CD4-positive, alpha-beta T cell treated with Interleukin-2 at 100 ng/mL for 4 hours (primary cell): Measurements from ENCODE around the gene ZNF620.
A peak's percentile ranks its signal among the peaks of the same experiment; 100 is the strongest.
"Not testable (repeated sequence)": the region's sequence is repeated elsewhere in the genome, so short reads cannot be mapped to it uniquely, and the experiment has no call there.

Source experiments
- DNase-seq: peaks from one replicate; pipeline ENCODE4 v3.0.0-alpha.2; 2020; ENCODE audit warnings: low spot score

The ZNF620 gene

DNA sequence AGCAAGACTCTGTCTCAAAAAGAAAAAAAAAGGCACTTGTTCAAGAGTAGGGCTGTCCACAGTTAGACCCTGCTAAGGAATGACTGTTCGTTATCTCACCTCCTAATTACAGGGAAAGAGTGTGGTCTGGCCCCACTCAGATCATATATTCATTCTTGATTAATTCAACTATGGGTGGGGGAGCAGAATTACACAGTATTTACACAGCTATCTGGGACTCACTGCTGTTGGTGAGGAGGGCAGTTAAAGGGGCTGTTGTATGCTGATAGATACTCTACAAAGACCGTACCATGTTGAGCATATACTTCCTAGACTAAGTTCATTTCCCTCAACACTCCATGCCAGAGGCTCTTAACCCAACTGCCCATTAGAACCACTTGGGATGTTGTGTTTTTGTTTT lies 3.8 kb upstream of the ZNF620 start:
- DNase-seq, result no peak

DNA sequence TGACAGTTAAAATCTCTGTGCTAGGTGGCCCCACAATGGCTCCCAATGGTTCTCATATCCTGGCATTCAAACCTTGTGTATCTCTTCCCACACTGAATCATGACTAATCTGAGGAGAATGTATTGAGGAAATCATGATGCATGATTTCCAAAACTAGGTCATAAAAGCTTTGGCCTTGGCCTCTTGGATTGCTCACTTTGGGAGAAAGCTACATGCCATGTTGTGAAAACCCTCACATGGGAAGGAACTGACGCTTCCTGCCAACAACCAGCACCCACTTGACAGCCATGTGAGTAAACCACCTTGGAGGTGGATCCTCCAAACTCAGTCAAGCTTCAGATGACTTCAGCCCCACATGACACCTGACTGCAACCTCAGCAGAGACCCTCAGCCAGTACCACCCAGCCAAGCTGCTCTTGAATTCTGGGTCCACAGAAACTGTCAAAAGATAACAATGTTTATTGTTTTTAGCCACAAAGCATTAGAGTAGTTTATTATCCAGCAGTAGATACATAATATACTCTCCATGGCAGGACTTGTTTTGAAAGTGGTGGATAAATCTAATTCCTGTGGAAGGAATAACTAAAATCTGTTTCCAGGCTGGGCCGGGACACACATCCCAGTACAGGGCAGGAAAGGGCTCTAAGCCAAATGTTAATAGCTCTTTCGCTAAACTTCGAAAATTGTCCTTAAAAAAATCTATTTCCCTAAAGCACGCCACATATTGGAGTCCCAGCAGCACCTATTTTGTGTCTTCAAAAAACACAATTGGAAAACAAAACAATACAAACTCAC lies 1.0 kb upstream of the ZNF620 start:
- no peak for DNase-seq

DNA sequence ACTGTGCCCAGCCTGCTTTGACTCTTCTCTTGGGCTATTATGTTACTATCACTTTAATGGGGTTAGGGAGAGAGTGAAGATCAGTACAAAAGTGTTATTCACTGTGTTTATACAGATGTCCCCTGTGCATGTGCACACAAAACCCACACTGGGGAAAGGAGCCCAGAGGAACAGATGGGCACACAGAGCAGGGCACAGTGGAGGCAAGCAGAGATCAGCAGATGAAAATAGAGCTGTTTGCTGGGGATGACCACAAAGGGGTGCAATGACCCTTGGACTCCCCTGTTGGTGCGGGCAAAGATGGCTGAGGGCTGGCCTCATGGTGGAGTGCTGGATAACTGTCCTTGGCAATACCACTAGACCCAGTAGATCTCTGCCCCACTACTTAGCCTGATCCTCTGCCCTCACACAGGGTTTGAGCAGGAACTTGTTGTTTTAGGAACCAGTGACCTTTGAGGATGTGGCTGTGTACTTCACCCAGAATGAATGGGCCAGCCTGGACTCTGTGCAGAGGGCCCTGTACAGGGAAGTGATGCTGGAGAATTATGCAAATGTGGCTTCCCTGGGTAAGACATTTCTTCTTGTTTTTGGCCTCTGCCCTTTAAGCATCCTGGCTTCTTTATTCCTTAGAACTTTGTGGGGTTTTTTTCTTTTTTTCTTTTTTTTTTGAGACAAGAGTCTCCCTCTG lies 5.3 kb downstream of the ZNF620 start:
- DNase-seq, result no peak

DNA sequence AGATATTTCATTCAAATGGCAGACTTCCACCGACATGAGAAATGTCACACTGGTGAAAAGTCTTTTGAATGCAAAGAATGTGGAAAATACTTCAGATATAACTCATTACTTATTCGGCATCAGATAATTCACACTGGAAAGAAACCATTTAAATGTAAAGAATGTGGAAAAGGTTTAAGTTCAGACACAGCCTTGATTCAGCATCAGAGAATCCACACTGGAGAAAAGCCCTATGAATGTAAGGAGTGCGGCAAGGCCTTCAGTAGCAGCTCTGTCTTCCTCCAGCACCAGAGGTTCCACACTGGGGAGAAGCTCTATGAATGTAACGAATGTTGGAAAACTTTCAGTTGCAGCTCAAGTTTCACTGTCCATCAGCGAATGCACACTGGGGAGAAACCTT lies 10.4 kb downstream of the ZNF620 start:
- no peak for DNase-seq

DNA sequence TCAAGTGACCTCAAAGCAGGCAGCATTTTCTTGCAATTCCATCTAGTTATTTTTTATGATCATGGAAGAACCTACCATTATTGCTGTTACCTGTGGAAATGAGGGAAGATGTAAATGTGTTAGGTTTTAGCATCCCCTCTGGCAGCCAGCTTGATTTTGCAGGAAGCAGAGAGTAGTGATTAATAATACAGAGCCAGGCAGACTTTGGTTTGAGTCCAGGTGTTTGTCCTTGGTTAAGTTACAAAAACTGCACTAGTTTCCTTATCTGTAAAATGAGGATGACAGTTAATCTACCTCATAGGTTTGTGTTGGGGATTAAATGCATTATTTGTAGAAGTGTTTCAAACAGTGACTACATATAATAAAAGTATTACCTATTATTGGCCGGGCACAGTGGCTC lies 12.2 kb downstream of the ZNF620 start:
- no peak for DNase-seq

DNA sequence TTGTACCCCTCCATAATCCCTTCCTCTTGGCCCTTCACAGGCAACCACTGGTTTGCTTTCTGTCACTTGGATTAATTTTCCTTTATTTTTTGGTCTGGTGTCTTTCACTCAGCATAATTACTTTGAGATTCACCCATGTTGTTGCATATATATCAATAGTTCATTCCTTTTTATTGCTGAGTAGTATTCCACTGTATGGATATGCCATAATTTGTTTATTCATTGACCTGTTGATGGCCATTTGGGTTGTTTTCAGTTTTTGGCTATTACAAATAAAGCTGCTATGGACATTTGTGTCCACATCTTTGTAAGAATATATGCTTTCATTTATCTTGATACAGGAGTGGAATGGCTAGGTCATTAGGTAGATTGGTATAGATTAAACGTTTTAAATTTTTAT lies 13.0 kb downstream of the ZNF620 start:
- DNase-seq, result no peak

DNA sequence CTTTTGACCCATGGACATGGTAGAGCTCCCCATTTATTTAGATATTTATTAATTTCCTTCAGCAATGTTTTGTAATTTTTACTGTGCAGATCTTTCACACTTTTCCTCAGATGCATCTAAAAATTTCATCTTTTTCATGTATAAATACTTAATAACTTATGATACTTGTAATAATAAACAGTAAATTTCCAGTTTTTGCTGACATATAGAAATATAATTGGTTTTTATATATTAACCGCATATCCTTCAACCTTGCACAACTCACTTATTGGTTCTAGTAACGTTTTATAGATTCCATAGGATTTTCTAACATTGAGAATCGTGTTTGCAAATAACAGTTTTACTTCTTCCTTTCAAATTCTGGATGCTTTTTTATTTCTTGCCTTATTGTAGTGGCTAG lies 15.4 kb downstream of the ZNF620 start:
- DNase-seq, result no peak

DNA sequence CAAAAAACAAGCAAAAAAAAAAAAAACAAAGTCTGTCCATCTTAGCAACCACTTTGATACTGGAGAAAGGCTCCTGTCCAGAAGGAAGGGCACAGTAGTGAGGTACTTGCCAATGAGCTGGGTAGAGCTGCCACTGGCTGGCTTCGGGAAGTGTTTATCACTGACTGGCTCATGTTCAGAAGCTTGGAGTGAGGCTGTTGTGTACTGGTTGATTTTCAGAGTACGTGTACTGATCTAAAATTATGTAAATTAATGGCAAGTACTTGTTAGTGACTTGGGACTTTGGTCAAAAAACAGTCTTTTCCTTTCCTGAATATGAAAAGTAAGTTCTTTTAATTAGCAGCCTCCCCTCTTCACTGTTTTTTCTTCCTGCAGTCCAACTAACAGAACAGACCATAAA lies 17.9 kb downstream of the ZNF620 start:
- no peak for DNase-seq

DNA sequence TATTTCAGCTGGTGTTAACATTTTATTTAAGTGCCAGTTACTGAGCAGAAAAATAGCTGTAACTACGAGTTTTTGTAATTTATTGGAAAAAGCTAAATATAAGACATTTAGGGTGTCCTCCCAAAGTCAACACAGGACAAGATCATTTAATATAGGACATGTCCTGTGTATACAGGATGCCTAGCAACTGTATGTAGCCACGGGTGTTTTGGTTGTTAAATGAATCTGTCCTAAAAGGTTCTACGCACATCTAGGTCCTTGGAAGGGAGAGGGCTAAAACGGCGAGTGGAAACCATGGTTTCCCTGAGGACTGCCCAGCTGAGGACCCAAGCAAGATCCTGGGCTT lies 18.4 kb downstream of the ZNF620 start:
- no peak for DNase-seq

DNA sequence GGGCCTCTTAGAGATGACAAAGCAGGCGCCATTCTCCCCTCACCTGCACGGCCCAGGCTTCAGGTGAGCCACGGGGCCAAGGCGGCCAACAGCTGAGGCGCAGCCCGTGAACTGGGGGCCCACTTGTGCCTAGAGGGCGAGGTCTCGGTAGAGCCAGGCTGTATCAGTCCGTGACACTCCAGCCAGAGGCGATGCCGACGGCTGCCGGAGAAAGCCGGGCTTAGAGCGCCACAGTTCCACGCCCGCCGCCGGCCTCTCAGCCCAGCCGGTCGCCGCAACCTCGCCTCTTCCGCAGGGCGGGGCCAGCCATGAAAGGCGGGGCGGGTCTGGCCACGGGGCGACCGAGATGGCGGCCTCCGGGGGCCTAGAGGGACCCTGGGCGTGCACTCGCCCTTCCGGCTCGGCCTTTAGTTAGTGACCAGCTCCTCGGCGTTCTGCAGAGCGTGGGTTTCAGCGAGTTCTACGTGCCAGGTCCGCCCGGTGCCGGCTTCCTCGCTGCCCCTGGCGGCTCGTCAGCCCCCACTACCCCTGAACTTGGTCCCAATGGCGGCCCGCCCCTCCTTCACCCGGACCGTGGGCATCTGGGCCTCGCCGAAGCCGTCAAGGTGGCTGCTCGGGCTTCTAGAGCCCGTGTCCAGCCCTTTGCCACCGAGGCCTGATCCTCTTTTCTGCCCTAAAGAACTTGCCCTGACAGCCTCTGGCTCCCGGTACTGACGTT lies 18.9 kb downstream of the ZNF620 start, which contains the start of gene ZNF621:
Gene ZNF621 (plus strand): TSS at position 393 of the 718 bp plus-strand sequence. CDS start 881 bp downstream, outside the sequence.
- peak; percentile 87 for DNase-seq

DNA sequence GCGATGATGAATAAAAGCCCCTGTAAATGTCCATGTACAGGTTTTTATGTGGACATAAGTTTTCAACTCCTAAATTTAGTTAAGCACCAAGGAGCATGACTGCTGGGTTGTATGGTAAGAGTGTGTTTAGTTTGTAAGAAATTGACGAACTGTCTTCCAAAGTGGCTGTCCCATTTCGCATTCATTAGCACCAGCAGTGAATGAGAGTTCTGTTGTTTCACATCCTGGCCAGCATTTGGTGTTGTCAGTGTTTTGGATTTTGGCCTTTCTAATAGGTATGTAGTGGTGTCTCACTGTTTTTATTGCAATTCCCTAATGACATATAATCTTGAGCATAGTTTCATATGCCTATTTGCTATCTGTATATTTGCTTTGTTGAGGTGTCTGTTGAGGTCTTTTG lies 22.6 kb downstream of the ZNF620 start:
- no peak for DNase-seq

DNA sequence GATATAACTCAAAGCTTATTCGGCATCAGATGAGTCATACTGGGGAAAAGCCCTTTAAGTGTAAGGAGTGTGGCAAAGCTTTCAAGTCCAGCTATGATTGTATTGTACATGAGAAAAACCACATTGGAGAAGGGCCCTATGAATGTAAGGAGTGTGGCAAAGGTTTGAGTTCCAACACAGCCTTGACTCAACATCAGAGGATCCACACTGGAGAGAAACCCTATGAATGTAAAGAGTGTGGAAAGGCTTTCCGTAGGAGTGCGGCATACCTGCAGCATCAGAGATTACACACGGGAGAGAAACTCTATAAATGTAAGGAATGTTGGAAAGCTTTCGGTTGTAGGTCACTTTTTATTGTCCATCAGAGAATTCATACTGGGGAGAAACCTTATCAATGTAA lies 26.4 kb downstream of the ZNF620 start:
- no peak for DNase-seq

DNA sequence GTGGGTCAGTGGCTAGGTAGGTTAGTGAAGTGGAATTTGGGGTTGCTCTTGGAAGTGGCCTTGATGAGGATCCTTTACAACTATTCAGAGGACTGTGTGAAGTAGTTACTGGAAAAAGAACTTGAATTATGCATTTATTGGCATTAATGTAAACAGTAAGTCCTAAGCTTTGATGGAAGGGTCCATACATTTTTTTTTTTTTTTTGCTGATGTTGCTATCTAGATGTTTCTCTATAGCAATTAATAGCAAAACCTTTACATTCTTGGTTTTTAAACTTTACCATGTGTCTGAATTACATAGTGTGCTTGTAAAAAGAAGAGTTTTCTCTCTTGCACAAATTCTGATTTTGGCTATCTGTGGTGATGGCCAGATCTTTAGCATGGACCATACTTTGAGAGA lies 28.4 kb downstream of the ZNF620 start:
- no peak for DNase-seq

DNA sequence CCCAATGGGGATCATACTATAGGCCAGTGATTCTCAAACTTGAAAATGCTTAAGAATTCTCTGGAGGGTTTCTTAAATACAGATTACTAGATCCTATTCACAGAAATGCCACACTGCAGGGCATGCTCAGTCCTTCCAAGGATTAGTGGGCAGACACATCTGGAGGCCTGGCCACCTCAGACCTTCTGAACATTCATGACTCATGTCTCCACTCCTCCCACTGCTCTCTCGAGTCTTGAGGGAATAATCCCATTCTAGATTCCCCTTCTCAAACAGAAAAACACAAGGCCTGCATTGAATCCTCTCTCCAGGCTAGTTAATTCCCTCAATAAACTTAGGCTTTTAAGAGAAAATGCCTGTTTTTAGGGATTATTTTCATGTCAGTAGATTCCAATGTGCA lies 41.0 kb downstream of the ZNF620 start:
- DNase-seq, result no peak

DNA sequence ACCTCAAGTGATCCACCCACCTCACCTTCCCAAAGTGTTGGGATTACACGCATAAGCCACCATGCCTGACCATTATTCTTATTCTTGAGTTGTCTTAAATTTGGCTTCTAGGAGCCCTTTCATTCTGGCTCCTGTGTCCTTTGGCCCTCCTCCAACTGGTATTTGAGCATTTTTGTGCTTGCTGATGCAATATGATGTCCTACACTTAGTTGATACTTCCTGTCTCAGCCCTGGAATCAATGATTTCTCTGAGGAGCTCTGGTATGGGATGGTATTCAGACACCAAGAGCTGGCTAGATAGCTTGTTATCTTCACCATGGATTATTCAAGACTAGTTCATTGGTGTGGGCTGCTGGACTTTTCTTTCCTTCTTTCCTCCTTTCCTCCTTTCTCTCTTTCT lies 44.3 kb downstream of the ZNF620 start:
- no peak for DNase-seq

DNA sequence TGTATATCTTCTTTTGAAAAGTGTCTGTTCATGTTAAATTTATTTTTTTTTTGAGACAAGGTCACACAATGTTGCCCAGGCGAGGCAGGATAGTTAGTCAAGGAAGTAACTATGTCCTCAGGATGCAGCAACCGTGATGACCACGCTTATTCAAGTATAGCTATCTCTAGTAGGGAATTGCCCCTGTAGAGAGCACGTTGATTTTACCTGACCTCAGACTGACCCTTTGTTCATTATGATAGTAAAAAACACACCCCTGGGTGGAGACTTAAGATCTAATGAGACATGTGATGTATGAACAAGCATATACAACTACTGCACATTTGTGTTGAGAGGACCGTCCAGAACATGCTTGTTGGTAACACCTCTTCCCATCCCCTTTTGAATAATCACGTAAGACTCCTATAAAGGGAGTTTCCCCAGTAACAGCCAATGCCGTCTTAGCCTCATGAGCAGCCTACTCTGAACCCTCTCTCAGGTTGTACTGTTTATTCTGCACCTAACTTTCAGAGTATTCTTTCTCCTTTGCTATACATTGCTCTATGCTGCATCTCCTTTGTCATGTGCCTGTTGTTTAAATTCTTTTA lies 51.8 kb downstream of the ZNF620 start:
- no peak for DNase-seq

DNA sequence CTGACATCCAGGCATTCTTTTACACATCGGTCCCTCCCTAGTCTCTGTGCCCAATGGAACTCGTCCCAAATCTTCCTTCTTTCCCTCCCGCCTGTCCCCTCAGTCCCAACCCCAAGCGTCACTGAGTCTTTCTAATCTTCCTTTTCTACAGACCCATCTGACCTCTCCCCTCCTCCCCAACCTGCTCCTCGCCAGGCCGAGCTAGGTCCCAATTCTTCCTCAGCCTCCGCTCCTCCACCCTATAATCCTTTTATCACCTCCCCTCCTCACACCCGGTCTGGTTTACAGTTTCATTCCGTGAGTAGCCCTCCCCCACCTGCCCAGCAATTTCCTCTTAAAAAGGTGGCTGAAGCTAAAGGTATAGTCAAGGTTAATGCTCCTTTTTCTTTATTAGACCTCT lies 56.6 kb downstream of the ZNF620 start:
- not testable (repeated sequence) for DNase-seq

DNA sequence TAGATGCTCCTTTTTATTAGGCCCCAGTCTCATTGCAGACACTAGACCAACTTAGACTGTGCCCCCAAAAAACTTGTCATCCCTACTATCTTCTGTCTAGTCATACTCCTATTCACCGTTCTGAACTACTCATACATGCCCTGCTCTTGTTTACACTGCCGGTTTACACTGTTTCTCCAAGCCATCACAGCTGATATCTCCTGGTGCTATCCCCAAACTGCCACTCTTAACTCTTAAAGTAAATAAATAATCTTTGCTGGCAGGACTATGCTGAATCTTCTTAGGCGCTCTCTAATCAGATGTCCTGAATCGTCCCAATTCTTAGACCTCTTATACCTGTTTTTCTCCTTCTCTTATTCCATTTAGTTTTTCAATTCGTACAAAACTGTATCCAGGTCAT lies 59.8 kb downstream of the ZNF620 start:
- DNase-seq, result not testable (repeated sequence)

DNA sequence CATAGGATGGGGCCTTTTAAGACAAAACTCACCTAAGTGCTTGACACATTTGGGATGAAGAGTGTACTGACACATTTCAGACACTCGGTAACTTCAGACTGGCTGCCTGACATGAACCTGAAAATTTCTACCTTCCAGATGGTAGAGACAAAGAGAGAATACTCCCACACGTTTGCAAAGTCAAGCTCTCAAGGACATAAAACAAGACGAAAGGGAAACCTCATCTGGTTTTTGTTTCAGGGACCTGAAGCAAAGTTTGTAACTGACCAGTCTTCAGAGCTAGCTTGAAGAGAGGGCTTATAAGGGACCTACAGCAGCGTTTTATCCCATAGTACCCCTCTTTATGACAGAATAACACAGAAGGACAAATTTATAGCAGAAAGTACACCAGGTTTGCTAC lies 60.9 kb downstream of the ZNF620 start:
- DNase-seq, result no peak
